GM12878 (cell line): Measurements from ENCODE around the gene GPX7. TPM values are rescaled to one million over a fixed set of nuclear protein-coding genes. Genes with fewer than 3 reads are reported as not detected.

Source experiments
- ATAC-seq: fragments of 200-7000 bp; cut with Tn5 transposase; 3 replicates; pipeline ENCODE4 v1.9.1; 2020; ENCODE audit warnings: mild to moderate bottlenecking, moderate library complexity
- BruUV-seq: library from RNA; stranded (reverse); fragments of 400-500 nt; replicated peaks from 2 replicates; lab custom pipeline; 2021; lab: Mats Ljungman, UMichigan
- CTCF ChIA-PET: fragments of 300-600 bp; sonication (Branson Sonifier 250); formaldehyde crosslinking; extraction: SDS; loops from one replicate; lab custom pipeline; 2021; ENCODE audit warnings: inconsistent platforms; lab: Yijun Ruan, JAX
- POLR2A ChIA-PET: fragments of 350-600 bp; formaldehyde crosslinking; extraction: SDS; loops from one replicate; lab custom pipeline; 2021; ENCODE audit warnings: inconsistent platforms; lab: Charles Lee
- RAD21 ChIA-PET: fragments of 300-600 bp; sonication (Branson Sonifier 250); formaldehyde crosslinking; loops from one replicate; lab custom pipeline; 2023; ENCODE audit warnings: antibody characterized with exemption; ENCODE audit not compliant: unreplicated experiment; lab: Charles Lee
- SMC1A ChIA-PET: fragments of 300-600 bp; sonication (Branson Sonifier 250); formaldehyde crosslinking; loops from one replicate; lab custom pipeline; 2023; ENCODE audit not compliant: unreplicated experiment, uncharacterized antibody; lab: Charles Lee
- DNase-seq: peaks from one replicate; pipeline ENCODE4 v3.0.0-alpha.2; 2011; ENCODE audit warnings: low read depth, low spot score
- FAIRE-seq: peaks from 3 replicates; lab custom pipeline; 2011; peaks lifted over from hg19 to GRCh38; lab: Jason Lieb, UNC
- H2AFZ ChIP-seq: 2 replicates; pipeline ENCODE4 v1.6.0; 2011; ENCODE audit warnings: low read depth, low read length, control low read depth; ENCODE audit not compliant: control insufficient read depth
- H3K27ac ChIP-seq: 2 replicates; pipeline ENCODE4 v1.5.1; 2011; ENCODE audit warnings: control low read depth; ENCODE audit not compliant: control insufficient read depth, insufficient read depth
- H3K27me3 ChIP-seq, 2 experiments: replicated peaks in 1 of 2; 2 replicates each; pipeline versions ENCODE4 v1.6.0 to v1.6.1; 2011; ENCODE audit warnings: low read length in 1 of 2; ENCODE audit not compliant: control insufficient read depth in 2 of 2, insufficient read depth in 2 of 2
- H3K36me3 ChIP-seq, 2 experiments: 2 replicates each; pipeline ENCODE4 v1.5.1; 2011; ENCODE audit warnings: low read length in 1 of 2; ENCODE audit not compliant: control insufficient read depth in 2 of 2, insufficient read depth in 2 of 2
- H3K4me1 ChIP-seq: 2 replicates; pipeline ENCODE4 v1.6.1; 2011; ENCODE audit warnings: mild to moderate bottlenecking, low read length, moderate library complexity, mixed read lengths; ENCODE audit not compliant: control insufficient read depth, insufficient read depth
- H3K4me2 ChIP-seq: 2 replicates; pipeline ENCODE4 v1.6.0; 2011; ENCODE audit warnings: control low read depth; ENCODE audit not compliant: control insufficient read depth, insufficient read depth
- H3K4me3 ChIP-seq: fragments of 200-600 bp; sonication (generic); 2 replicates; pipeline ENCODE4 v1.5.1; 2016
- H3K79me2 ChIP-seq: 2 replicates; pipeline ENCODE4 v1.6.0; 2011; ENCODE audit warnings: low read length; ENCODE audit not compliant: control insufficient read depth, insufficient read depth
- H3K9ac ChIP-seq: 2 replicates; pipeline ENCODE4 v1.8.0; 2011; ENCODE audit warnings: low read length, control low read depth, mixed read lengths; ENCODE audit not compliant: control insufficient read depth, insufficient read depth
- H3K9me3 ChIP-seq: replicated peaks from 3 replicates; pipeline ENCODE4 v1.5.1; 2011; ENCODE audit warnings: mild to moderate bottlenecking, low read length; ENCODE audit not compliant: control insufficient read depth, insufficient read depth
- H4K20me1 ChIP-seq: 2 replicates; pipeline ENCODE4 v1.6.0; 2011; ENCODE audit not compliant: control insufficient read depth, insufficient read depth
- BCL11A ChIP-seq: IDR thresholded peaks from 2 replicates; pipeline ENCODE4 v1.6.1; 2011; ENCODE audit warnings: low read depth, low read length
- CHD1 ChIP-seq: IDR thresholded peaks from 2 replicates; pipeline ENCODE4 v1.6.1; 2012; ENCODE audit warnings: low read depth, low read length, improper control_type of control experiment
- ZNF24 ChIP-seq: fragments of 450-650 bp; IDR thresholded peaks from 2 replicates; pipeline ENCODE4 v1.6.1; 2017; ENCODE audit warnings: antibody characterized with exemption, mild to moderate bottlenecking
- ZNF384 ChIP-seq: IDR thresholded peaks from 2 replicates; pipeline ENCODE4 v1.6.1; 2012; ENCODE audit warnings: low read depth, mild to moderate bottlenecking, low read length, improper control_type of control experiment, borderline replicate concordance
- WGBS: methylation state at CpG from one replicate; pipeline ENCODE4 v1.1.6; 2016; ENCODE audit warnings: low lambda C conversion rate; ENCODE audit not compliant: insufficient replicate concordance, insufficient coverage; ENCODE audit errors: missing lambda C conversion rate; 5-methylcytosine and 5-hydroxymethylcytosine counted together
- in situ Hi-C: fragments of 300-500 bp; cut with MboI; formaldehyde crosslinking; loops from 9 replicates; pipeline ENCODE4 v1.14.3; 2018; ENCODE audit warnings: mixed read lengths
- intact Hi-C: fragments of 100-400 bp; cut with micrococcal nuclease; formaldehyde crosslinking; loops from one replicate; pipeline ENCODE4 v1.14.2; 2022; ENCODE audit not compliant: unreplicated experiment
- polyA plus RNA-seq, 11 experiments: library from polyadenylated mRNA; depleted of rRNA in 4 of 11; unstranded in 6 of 11; stranded (reverse) in 5 of 11; fragments of >200 nt; fragmentation: Nextera tagmentation in 4 of 11; fragmentation: Illumina TruSeq in 1 of 11; extraction: Ambion mirVana in 4 of 11; extraction: Trizol in 1 of 11; gene quantifications; 1 replicate in 1 of 11; 2 replicates in 10 of 11; pipeline versions ENCODE4 v1.2.1 to v1.2.3, GENCODE V29; 2011 to 2016; ENCODE audit warnings: inconsistent platforms in 2 of 11, missing spikeins in 2 of 11, low read depth in 1 of 11
- total RNA-seq, 4 experiments: library from RNA; depleted of rRNA in 3 of 4; stranded (reverse); fragments of >200 nt in 3 of 4; fragmentation: Illumina TruSeq in 1 of 4; extraction: Trizol in 1 of 4; gene quantifications; 2 replicates each; pipeline versions ENCODE4 v1.2.1 to v1.2.3, GENCODE V29; 2013 to 2021
- TF ChIP-seq, protein P1 (sequence below): IDR thresholded peaks from 2 replicates; pipeline ENCODE4 v1.6.1; 2011; ENCODE audit warnings: low read depth, low read length, improper control_type of control experiment, borderline replicate concordance
- TF ChIP-seq, protein P2 (sequence below): fragments of 150-350 bp; IDR thresholded peaks from 2 replicates; pipeline ENCODE4 v1.6.1; 2016; ENCODE audit warnings: low read depth, low read length
- TF ChIP-seq, protein P3 (sequence below): fragments of 450-650 bp; formaldehyde crosslinking; IDR thresholded peaks from 2 replicates; pipeline ENCODE4 v1.4.0; 2022; ENCODE audit warnings: mild to moderate bottlenecking, moderate library complexity
- TF ChIP-seq, protein P4 (sequence below): IDR thresholded peaks from 2 replicates; pipeline ENCODE4 v1.6.1; 2011; ENCODE audit warnings: borderline replicate concordance, low read depth, mild to moderate bottlenecking, moderate library complexity, mixed read lengths, low read length; ENCODE audit not compliant: insufficient read depth; ENCODE audit errors: extremely low read length
- TF ChIP-seq, protein P5 (sequence below): fragments of 450-650 bp; IDR thresholded peaks from 2 replicates; pipeline ENCODE4 v1.6.1; 2016; ENCODE audit warnings: mild to moderate bottlenecking
- TF ChIP-seq, protein P6 (sequence below): IDR thresholded peaks from 2 replicates; pipeline ENCODE4 v1.6.1; 2011; ENCODE audit warnings: borderline replicate concordance, low read depth, mild to moderate bottlenecking, moderate library complexity, low read length; ENCODE audit not compliant: insufficient read depth, poor library complexity, severe bottlenecking

The GPX7 gene
- total and polyA plus RNA-seq, 10 of the 15 experiments (the other 5 are each of a cell fraction or from before 2014, with no cell fraction given): 1.9 to 4.2 (median 2.5) TPM; not detected in 1

DNA sequence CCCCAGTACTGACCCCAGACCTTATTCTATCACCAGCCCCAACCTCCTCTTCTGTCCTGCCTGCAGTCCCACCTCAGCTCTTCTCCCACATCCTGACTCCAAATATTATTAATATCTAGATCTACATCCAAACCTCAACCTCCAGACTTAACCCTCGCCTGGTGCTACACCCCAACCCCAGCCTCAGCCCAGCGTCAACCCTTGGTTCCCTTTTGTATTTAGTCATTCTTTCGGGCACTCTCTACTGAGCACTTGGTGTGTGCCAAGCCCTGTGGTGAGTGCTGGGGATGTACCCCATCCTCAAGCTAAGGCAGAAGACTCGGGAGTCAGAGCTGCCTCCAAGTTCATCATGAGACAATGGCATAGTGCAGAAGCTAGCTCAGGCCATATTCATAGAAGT lies 31.9 kb downstream of the GPX7 start:
- H4K20me1 ChIP-seq: no peaks in the 10 kb centered on the region
- H2AFZ ChIP-seq: no peak overlapping the region
- ATAC-seq (no peak), FAIRE-seq (no peak), DNase-seq (no peak)
- no TSS peak for BruUV-seq
- H3K36me3 ChIP-seq: no peaks in the 10 kb centered on the region
- H3K9ac ChIP-seq: no peak overlapping the region
- H3K4me3 ChIP-seq: no peak overlapping the region
- WGBS: 73% methylated on average over 4 of the region's 4 CpGs
- ChIA-PET SMC1A (interaction anchor here (0.6 to 1.9 kb wide), 6 partner anchors 8 to 679 kb away, joined by 3 to 5 read pairs (median 3); no protein-coding TSS in a partner anchor), CTCF (interaction anchor here (0.5 to 1.8 kb wide), 3 partner anchors 26 to 1657 kb away, joined by 3 to 6 read pairs (median 4); partner anchors contain the start of gene TUT4), POLR2A (interaction anchor here (0.5 to 0.6 kb wide), 2 partner anchors 31 to 57 kb away, joined by 4 to 7 read pairs; no protein-coding TSS in a partner anchor), RAD21 (no interaction called here)
- no peaks in the 10 kb centered on the region for H3K79me2 ChIP-seq
- intact Hi-C loops (no loop called here), in situ Hi-C loops (no loop called here)
- H3K4me2 ChIP-seq: no peak overlapping the region
- H3K4me1 ChIP-seq: peaks cover 38% of the 10 kb centered on the region
- H3K9me3 ChIP-seq: no peaks in the 10 kb centered on the region; the same call in 2 of the 3 replicates
- peaks cover 3 to 8% of the 10 kb centered on the region in 2 experiments; a peak in 3 of 4 replicates for H3K27me3 ChIP-seq
- no peak overlapping the region for H3K27ac ChIP-seq
- TF ChIP-seq, protein P1, sequence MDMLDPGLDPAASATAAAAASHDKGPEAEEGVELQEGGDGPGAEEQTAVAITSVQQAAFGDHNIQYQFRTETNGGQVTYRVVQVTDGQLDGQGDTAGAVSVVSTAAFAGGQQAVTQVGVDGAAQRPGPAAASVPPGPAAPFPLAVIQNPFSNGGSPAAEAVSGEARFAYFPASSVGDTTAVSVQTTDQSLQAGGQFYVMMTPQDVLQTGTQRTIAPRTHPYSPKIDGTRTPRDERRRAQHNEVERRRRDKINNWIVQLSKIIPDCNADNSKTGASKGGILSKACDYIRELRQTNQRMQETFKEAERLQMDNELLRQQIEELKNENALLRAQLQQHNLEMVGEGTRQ: no peak
- no peak for TF ChIP-seq ZNF24
- TF ChIP-seq, protein P2, sequence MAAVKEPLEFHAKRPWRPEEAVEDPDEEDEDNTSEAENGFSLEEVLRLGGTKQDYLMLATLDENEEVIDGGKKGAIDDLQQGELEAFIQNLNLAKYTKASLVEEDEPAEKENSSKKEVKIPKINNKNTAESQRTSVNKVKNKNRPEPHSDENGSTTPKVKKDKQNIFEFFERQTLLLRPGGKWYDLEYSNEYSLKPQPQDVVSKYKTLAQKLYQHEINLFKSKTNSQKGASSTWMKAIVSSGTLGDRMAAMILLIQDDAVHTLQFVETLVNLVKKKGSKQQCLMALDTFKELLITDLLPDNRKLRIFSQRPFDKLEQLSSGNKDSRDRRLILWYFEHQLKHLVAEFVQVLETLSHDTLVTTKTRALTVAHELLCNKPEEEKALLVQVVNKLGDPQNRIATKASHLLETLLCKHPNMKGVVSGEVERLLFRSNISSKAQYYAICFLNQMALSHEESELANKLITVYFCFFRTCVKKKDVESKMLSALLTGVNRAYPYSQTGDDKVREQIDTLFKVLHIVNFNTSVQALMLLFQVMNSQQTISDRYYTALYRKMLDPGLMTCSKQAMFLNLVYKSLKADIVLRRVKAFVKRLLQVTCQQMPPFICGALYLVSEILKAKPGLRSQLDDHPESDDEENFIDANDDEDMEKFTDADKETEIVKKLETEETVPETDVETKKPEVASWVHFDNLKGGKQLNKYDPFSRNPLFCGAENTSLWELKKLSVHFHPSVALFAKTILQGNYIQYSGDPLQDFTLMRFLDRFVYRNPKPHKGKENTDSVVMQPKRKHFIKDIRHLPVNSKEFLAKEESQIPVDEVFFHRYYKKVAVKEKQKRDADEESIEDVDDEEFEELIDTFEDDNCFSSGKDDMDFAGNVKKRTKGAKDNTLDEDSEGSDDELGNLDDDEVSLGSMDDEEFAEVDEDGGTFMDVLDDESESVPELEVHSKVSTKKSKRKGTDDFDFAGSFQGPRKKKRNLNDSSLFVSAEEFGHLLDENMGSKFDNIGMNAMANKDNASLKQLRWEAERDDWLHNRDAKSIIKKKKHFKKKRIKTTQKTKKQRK: no peak
- TF ChIP-seq, protein P3, sequence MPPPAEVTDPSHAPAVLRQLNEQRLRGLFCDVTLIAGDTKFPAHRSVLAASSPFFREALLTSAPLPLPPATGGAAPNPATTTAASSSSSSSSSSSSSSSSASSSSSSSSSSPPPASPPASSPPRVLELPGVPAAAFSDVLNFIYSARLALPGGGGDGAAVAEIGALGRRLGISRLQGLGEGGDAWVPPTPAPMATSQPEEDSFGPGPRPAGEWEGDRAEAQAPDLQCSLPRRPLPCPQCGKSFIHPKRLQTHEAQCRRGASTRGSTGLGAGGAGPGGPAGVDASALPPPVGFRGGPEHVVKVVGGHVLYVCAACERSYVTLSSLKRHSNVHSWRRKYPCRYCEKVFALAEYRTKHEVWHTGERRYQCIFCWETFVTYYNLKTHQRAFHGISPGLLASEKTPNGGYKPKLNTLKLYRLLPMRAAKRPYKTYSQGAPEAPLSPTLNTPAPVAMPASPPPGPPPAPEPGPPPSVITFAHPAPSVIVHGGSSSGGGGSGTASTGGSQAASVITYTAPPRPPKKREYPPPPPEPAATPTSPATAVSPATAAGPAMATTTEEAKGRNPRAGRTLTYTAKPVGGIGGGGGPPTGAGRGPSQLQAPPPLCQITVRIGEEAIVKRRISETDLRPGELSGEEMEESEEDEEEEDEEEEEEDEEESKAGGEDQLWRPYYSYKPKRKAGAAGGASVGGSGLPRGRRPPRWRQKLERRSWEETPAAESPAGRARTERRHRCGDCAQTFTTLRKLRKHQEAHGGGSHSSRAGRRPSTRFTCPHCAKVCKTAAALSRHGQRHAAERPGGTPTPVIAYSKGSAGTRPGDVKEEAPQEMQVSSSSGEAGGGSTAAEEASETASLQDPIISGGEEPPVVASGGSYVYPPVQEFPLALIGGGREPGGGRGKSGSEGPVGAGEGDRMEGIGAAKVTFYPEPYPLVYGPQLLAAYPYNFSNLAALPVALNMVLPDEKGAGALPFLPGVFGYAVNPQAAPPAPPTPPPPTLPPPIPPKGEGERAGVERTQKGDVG: no peak
- TF ChIP-seq, protein P4, sequence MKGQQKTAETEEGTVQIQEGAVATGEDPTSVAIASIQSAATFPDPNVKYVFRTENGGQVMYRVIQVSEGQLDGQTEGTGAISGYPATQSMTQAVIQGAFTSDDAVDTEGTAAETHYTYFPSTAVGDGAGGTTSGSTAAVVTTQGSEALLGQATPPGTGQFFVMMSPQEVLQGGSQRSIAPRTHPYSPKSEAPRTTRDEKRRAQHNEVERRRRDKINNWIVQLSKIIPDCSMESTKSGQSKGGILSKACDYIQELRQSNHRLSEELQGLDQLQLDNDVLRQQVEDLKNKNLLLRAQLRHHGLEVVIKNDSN: no peak
- no peak for TF ChIP-seq CHD1
- TF ChIP-seq, protein P5, sequence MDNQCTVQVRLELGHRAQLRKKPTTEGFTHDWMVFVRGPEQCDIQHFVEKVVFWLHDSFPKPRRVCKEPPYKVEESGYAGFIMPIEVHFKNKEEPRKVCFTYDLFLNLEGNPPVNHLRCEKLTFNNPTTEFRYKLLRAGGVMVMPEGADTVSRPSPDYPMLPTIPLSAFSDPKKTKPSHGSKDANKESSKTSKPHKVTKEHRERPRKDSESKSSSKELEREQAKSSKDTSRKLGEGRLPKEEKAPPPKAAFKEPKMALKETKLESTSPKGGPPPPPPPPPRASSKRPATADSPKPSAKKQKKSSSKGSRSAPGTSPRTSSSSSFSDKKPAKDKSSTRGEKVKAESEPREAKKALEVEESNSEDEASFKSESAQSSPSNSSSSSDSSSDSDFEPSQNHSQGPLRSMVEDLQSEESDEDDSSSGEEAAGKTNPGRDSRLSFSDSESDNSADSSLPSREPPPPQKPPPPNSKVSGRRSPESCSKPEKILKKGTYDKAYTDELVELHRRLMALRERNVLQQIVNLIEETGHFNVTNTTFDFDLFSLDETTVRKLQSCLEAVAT: no peak
- no peak for TF ChIP-seq BCL11A
- TF ChIP-seq, protein P6, sequence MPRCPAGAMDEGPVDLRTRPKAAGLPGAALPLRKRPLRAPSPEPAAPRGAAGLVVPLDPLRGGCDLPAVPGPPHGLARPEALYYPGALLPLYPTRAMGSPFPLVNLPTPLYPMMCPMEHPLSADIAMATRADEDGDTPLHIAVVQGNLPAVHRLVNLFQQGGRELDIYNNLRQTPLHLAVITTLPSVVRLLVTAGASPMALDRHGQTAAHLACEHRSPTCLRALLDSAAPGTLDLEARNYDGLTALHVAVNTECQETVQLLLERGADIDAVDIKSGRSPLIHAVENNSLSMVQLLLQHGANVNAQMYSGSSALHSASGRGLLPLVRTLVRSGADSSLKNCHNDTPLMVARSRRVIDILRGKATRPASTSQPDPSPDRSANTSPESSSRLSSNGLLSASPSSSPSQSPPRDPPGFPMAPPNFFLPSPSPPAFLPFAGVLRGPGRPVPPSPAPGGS: no peak
- TF ChIP-seq ZNF384: no peak
